ENCODE data around the gene OBSCN.
"Not testable (repeated sequence)": the region's sequence is repeated elsewhere in the genome, so short reads cannot be mapped to it uniquely, and the experiment has no call there.

OBSCN gene

DNA sequence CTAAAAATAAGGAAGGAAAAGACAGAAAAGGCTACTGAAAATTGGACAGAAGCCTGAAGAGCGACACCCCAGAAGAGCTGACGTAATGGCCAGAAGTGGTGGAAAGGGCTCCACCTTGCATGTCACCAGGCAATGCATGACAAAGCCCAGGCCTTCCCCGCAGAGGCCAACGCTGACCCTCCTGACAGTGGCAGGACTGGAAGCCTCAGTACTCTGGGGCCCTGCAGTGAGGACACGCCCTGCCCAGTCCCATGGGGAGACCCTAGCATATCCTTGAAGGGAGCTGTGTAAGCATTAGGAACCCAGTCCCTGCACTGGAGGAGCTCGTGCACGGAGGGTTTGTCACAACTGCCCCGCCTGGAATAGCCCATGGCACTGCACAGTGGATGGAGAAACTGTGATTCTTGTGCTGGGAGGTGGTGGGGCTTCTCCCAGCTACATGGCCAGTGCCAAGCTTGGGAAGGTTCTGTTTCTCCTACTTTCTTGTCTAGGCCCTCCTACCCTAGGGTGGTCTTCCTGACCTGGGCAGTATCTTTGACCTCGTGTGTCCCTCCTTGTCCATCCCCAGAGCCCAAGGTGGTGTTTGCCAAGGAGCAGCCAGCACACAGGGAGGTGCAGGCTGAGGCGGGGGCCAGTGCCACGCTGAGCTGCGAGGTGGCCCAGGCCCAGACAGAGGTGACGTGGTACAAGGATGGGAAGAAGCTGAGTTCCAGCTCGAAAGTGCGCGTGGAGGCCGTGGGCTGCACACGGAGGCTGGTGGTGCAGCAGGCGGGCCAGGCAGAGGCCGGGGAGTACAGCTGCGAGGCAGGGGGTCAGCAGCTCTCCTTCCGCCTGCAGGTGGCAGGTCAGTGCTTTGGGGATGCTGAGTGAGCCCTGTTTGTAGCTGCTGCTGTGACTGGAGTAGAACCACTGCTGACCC, 60.4 kb downstream of the OBSCN start:
- H3K4me3 ChIP-seq (ENCODE audit: extremely low read depth, insufficient read depth, low read length, poor library complexity, severe bottlenecking), result no peak overlapping the region
- H3K27ac ChIP-seq (ENCODE audit: low read depth, low read length, severe bottlenecking), result no peak overlapping the region
- 91 to 93% methylated on average over 17 to 22 of the region's 22 CpGs for WGBS, 2 experiments (ENCODE audit: insufficient coverage in 2 of 2)
- peaks cover 14% of the 10 kb centered on the region for H3K36me3 ChIP-seq (ENCODE audit: control insufficient read depth, insufficient read depth, low read length)
- H3K9me3 ChIP-seq (ENCODE audit: control insufficient read depth, low read length), result no peaks in the 10 kb centered on the region
- no peaks in the 10 kb centered on the region for H3K4me1 ChIP-seq (ENCODE audit: control insufficient read depth, insufficient read depth, low read length, poor library complexity, severe bottlenecking)

DNA sequence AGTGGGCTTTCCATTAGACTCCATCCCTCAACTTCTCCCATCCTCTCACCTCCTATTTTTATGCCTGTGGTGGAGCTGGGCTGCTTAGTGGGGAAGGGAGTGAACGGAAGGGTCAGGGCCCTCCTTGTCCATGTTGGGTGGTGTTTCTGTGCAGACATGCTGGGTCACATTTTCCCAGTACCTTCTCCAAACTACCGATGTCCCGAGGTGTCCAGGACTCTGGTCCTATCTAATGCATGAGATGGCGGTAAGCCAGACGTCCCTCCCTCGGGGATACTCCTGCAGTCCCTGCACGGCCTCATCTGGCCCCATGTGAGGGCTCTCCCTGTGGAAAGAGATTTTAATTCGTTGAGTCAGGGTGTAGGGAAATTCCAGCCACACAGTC, 61.0 kb downstream of the OBSCN start:
- 93 to 100% methylated on average over 6 to 7 of the region's 8 CpGs for WGBS, 2 experiments (ENCODE audit: insufficient coverage in 2 of 2)
- Histone ChIP-seq H3K27ac (ENCODE audit: low read depth, low read length, severe bottlenecking) (no peak overlapping the region), H3K36me3 (ENCODE audit: control insufficient read depth, insufficient read depth, low read length) (peaks cover 14% of the 10 kb centered on the region), H3K9me3 (ENCODE audit: control insufficient read depth, low read length) (no peaks in the 10 kb centered on the region), H3K4me3 (ENCODE audit: extremely low read depth, insufficient read depth, low read length, poor library complexity, severe bottlenecking) (no peak overlapping the region), H3K4me1 (ENCODE audit: control insufficient read depth, insufficient read depth, low read length, poor library complexity, severe bottlenecking) (no peaks in the 10 kb centered on the region)

DNA sequence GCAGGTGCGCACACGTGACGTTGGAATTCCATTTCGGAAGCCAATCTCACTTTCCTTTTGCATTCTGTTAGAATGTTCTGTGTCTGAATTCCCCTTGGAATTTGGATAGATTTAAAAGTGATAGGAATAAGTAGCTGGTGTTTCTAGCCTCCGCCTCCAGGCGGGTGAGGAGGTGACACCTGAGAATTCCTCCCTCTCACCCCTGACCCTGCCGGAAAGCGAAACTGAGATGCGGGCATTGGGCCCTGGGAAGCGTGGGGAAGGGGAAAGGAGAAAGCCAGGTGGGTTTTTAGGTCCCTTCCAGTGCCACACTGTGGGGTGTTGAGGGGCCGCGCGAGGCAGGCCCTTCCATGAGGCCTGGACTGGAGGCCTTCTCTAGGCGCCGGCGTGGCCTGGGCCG, 61.6 kb downstream of the OBSCN start:
- H3K36me3 ChIP-seq (ENCODE audit: control insufficient read depth, insufficient read depth, low read length), result peaks cover 14% of the 10 kb centered on the region
- 100% methylated on average over 3 to 9 of the region's 17 CpGs for WGBS, 2 experiments (ENCODE audit: insufficient coverage in 2 of 2)
- not testable (repeated sequence) for H3K4me1 ChIP-seq (ENCODE audit: control insufficient read depth, insufficient read depth, low read length, poor library complexity, severe bottlenecking); H3K27ac ChIP-seq (ENCODE audit: low read depth, low read length, severe bottlenecking); H3K9me3 ChIP-seq (ENCODE audit: control insufficient read depth, low read length); H3K4me3 ChIP-seq (ENCODE audit: extremely low read depth, insufficient read depth, low read length, poor library complexity, severe bottlenecking)

DNA sequence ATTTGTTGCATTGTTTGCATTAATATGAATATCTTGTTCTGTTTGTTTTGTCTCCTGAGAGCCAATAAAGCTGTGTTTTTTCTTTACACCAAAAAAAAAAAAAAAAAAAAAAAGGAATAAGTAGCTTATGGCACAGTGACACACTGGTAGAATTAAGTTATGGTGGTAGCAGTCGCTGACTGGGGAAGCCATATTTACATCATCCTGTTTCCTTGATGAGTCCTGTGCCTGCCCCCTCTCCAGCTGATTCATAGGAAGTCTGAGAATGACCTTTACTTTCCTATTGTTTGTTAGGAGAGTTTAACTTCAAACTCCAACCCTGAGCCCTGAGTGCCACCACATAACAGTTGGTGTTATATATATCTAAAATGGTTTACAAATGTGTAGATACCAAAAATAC, 62.2 kb downstream of the OBSCN start:
- Histone ChIP-seq H3K9me3 (ENCODE audit: control insufficient read depth, low read length) (no peaks in the 10 kb centered on the region), H3K27ac (ENCODE audit: low read depth, low read length, severe bottlenecking) (no peak overlapping the region), H3K4me3 (ENCODE audit: extremely low read depth, insufficient read depth, low read length, poor library complexity, severe bottlenecking) (no peak overlapping the region), H3K4me1 (ENCODE audit: control insufficient read depth, insufficient read depth, low read length, poor library complexity, severe bottlenecking) (no peaks in the 10 kb centered on the region), H3K36me3 (ENCODE audit: control insufficient read depth, insufficient read depth, low read length) (peaks cover 14% of the 10 kb centered on the region)
- 71% methylated on average over 1 of the region's 1 CpG; no CpG with 5 or more reads in 1 of the 2 experiments for WGBS, 2 experiments (ENCODE audit: insufficient coverage in 2 of 2)

DNA sequence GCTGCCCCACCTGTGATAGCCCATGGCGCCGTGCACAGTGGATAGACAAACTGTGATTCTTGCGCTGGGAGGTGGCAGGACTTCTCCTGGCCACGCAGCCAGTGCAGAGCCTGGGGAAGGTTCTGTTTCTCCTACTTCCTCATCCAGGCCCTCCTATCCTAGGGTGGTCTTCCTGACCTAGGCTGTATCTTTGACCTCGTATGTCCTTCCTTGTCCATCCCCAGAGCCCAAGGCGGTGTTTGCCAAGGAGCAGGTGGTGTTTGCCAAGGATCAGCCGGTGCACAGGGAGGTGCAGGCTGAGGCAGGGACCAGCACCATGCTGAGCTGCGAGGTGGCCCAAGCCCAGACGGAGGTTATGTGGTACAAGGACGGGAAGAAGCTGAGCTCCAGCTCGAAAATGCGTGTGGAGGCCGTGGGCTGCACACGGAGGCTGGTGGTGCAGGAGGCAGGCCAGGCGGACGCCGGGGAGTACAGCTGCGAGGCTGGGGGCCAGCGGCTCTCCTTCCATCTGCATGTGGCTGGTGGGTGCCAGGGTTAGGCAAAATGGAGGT, 63.9 kb downstream of the OBSCN start:
- peaks cover 2% of the 10 kb centered on the region for H3K4me1 ChIP-seq (ENCODE audit: control insufficient read depth, insufficient read depth, low read length, poor library complexity, severe bottlenecking)
- no peaks in the 10 kb centered on the region for H3K9me3 ChIP-seq (ENCODE audit: control insufficient read depth, low read length)
- WGBS, 2 experiments (ENCODE audit: insufficient coverage in 2 of 2), result 95 to 99% methylated on average over 16 to 17 of the region's 19 CpGs
- H3K36me3 ChIP-seq (ENCODE audit: control insufficient read depth, insufficient read depth, low read length), result peaks cover 16% of the 10 kb centered on the region
- H3K4me3 ChIP-seq (ENCODE audit: extremely low read depth, insufficient read depth, low read length, poor library complexity, severe bottlenecking), result no peak overlapping the region
- no peak overlapping the region for H3K27ac ChIP-seq (ENCODE audit: low read depth, low read length, severe bottlenecking)

DNA sequence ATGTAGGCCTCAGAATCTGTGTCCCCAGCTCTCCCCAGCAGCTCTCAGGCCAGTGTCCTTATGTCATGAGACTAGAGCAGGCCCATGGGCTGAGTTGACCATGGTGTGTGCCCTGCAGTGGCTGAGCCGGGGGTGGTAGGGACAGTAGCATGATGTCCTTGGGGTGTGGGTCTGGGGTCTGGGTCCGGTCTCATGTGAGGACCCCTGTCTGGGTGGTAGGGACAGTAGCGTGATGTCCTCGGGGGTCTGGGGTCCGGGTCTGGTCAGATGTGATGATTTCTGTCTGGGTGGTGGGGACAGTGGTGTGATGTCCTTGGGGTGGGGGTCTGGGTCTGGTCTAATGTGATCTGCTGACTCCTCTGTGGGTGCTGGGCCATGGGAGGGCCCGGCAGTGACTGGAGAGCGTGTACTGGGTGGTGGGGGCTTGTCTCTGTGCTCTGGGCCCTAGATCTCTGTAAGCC, 64.5 kb downstream of the OBSCN start:
- Histone ChIP-seq H3K9me3 (ENCODE audit: control insufficient read depth, low read length) (no peaks in the 10 kb centered on the region), H3K4me3 (ENCODE audit: extremely low read depth, insufficient read depth, low read length, poor library complexity, severe bottlenecking) (no peak overlapping the region), H3K36me3 (ENCODE audit: control insufficient read depth, insufficient read depth, low read length) (peaks cover 22% of the 10 kb centered on the region), H3K4me1 (ENCODE audit: control insufficient read depth, insufficient read depth, low read length, poor library complexity, severe bottlenecking) (peaks cover 2% of the 10 kb centered on the region), H3K27ac (ENCODE audit: low read depth, low read length, severe bottlenecking) (no peak overlapping the region)
- 85 to 96% methylated on average over 7 of the region's 7 CpGs for WGBS, 2 experiments (ENCODE audit: insufficient coverage in 2 of 2)

DNA sequence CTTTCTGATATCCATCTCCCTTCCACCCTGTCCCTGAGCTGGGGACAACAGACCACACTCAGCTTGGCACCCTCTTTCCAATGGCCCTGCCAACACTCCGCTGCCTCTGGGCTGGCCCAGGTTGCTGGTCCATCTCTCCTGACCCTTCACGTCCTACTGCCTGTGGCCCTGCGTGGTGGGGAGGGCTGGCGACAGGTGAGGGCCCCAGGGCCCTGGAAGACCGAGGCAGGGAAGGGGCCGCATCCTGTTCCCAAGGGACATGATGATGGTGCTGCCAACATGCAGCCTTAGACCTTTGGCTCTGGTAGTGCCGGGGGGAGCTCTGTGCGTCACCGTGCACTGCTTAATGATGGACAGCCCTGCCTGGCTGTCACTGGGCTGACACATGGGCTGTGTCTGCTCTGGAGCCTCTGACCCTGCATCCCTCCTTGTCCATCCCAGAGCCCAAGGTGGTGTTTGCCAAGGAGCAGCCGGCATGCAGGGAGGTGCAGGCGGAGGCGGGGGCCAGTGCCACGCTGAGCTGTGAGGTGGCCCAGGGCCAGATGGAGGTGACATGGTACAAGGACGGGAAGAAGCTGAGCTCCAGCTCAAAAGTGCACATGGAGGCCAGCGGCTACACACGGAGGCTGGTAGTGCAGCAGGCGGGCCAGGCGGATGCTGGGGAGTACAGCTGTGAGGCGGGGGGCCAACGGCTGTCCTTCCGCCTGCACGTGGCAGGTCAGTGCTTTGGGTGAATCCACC, 65.2 kb downstream of the OBSCN start:
- WGBS, 2 experiments (ENCODE audit: insufficient coverage in 2 of 2), result 96 to 97% methylated on average over 22 of the region's 22 CpGs
- peaks cover 2% of the 10 kb centered on the region for H3K4me1 ChIP-seq (ENCODE audit: control insufficient read depth, insufficient read depth, low read length, poor library complexity, severe bottlenecking)

DNA sequence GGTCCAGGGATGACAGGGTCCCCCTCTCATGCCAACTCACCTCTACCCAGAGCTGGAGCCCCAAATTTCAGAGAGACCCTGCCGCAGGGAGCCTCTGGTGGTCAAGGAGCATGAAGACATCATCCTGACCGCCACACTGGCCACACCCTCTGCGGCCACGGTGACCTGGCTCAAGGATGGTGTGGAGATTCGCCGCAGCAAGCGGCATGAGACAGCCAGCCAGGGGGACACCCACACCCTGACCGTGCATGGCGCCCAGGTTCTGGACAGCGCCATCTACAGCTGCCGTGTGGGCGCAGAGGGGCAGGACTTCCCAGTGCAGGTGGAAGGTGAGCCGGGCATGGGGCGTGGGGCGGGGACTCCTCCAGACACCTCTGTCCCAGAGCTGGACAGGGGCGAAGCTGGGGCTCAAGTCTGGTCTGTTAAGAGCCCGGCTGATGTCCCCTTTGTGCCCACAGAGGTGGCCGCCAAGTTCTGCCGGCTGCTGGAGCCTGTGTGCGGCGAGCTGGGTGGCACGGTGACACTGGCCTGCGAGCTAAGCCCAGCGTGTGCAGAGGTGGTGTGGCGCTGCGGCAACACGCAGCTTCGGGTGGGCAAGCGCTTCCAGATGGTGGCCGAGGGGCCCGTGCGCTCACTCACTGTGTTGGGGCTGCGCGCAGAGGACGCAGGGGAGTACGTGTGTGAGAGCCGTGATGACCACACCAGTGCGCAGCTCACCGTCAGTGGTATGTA, 66.0 kb downstream of the OBSCN start:
- H3K4me1 ChIP-seq (ENCODE audit: control insufficient read depth, insufficient read depth, low read length, poor library complexity, severe bottlenecking), result peaks cover 2% of the 10 kb centered on the region
- no peak overlapping the region for H3K4me3 ChIP-seq (ENCODE audit: extremely low read depth, insufficient read depth, low read length, poor library complexity, severe bottlenecking)
- H3K36me3 ChIP-seq (ENCODE audit: control insufficient read depth, insufficient read depth, low read length), result peaks cover 26% of the 10 kb centered on the region
- no peaks in the 10 kb centered on the region for H3K9me3 ChIP-seq (ENCODE audit: control insufficient read depth, low read length)
- WGBS, 2 experiments (ENCODE audit: insufficient coverage in 2 of 2), result 93 to 95% methylated on average over 34 to 39 of the region's 39 CpGs
- H3K27ac ChIP-seq (ENCODE audit: low read depth, low read length, severe bottlenecking), result no peak overlapping the region

More for the DNA sequence above, 65.2 kb downstream of the OBSCN start:
- Histone ChIP-seq H3K4me3 (ENCODE audit: extremely low read depth, insufficient read depth, low read length, poor library complexity, severe bottlenecking) (no peak overlapping the region), H3K36me3 (ENCODE audit: control insufficient read depth, insufficient read depth, low read length) (peaks cover 25% of the 10 kb centered on the region), H3K9me3 (ENCODE audit: control insufficient read depth, low read length) (no peaks in the 10 kb centered on the region), H3K27ac (ENCODE audit: low read depth, low read length, severe bottlenecking) (no peak overlapping the region)

DNA sequence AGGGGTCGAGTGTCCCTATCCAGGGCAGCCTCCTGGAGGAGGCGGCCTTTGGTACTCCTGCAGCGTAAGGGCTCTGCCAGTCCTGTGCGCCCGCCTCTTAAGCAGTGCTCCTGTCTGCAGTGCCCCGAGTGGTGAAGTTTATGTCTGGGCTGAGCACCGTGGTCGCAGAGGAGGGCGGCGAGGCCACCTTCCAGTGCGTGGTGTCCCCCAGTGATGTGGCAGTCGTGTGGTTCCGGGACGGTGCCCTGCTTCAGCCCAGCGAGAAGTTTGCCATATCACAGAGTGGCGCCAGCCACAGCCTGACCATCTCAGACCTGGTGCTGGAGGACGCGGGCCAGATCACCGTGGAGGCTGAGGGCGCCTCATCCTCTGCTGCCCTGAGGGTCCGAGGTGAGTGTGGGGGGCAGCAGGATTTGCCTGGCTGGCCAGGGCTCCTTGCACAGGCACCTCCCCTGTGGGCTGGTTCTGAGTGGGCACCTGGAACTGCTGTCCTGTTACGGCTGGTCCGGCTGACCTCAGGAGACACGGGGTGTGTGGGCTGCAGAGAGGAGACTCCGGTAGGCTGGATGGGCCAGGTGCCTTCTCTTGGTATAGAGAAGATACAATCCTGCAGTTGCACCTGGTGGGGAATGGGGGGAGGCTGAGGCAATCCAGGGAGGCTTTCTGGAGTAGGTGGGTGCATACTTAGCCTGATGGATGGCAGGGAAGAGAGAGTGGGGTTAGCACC, 66.8 kb downstream of the OBSCN start:
- WGBS, 2 experiments (ENCODE audit: insufficient coverage in 2 of 2), result 92 to 98% methylated on average over 25 of the region's 25 CpGs
- H3K4me3 ChIP-seq (ENCODE audit: extremely low read depth, insufficient read depth, low read length, poor library complexity, severe bottlenecking), result no peak overlapping the region
- peaks cover 2% of the 10 kb centered on the region for H3K4me1 ChIP-seq (ENCODE audit: control insufficient read depth, insufficient read depth, low read length, poor library complexity, severe bottlenecking)
- no peak overlapping the region for H3K27ac ChIP-seq (ENCODE audit: low read depth, low read length, severe bottlenecking)
- H3K36me3 ChIP-seq (ENCODE audit: control insufficient read depth, insufficient read depth, low read length), result peaks cover 26% of the 10 kb centered on the region
- H3K9me3 ChIP-seq (ENCODE audit: control insufficient read depth, low read length), result no peaks in the 10 kb centered on the region

DNA sequence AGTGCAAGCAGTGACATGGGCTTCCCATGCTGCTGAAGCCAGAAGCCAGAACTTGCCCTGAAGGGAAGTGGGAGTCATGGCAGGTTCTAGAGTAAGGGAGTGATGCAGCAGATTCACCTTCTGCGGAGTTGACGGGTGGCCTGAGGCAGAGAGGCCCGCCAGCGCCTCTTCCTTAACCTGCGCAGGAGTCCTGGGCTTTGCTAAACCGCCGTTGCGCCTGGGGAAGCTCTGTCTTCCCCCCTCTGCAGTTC, 67.3 kb downstream of the OBSCN start:
- Histone ChIP-seq H3K27ac (ENCODE audit: low read depth, low read length, severe bottlenecking) (no peak overlapping the region), H3K4me1 (ENCODE audit: control insufficient read depth, insufficient read depth, low read length, poor library complexity, severe bottlenecking) (peaks cover 2% of the 10 kb centered on the region), H3K4me3 (ENCODE audit: extremely low read depth, insufficient read depth, low read length, poor library complexity, severe bottlenecking) (peak overlapping the region; percentile 51), H3K36me3 (ENCODE audit: control insufficient read depth, insufficient read depth, low read length) (peaks cover 26% of the 10 kb centered on the region), H3K9me3 (ENCODE audit: control insufficient read depth, low read length) (no peaks in the 10 kb centered on the region)
- 48 to 85% methylated on average over 3 to 8 of the region's 8 CpGs for WGBS, 2 experiments (ENCODE audit: insufficient coverage in 2 of 2)

All from mesodermal cell (in vitro differentiated cells).